ENCODE results near the gene SH3RF1. TPM values are rescaled to one million over a fixed set of nuclear protein-coding genes. Genes with fewer than 3 reads are reported as not detected.

SH3RF1 gene
- total RNA-seq, 1 experiment from 2014 or later: 59.5 TPM

GRCh38 chr4:169090484-169091215, 180.1 kb downstream of the SH3RF1 start:
- Histone ChIP-seq H3K9ac (ENCODE audit: low read length) (no peak overlapping the region), H3K79me2 (ENCODE audit: insufficient read depth, low read length) (no peaks in the 10 kb centered on the region), H3K27ac (ENCODE audit: low read depth, low read length) (no peak overlapping the region), H3K27me3 (ENCODE audit: insufficient read depth, low read length) (no peaks in the 10 kb centered on the region), H3K9me3 (ENCODE audit: control insufficient read depth in 1 of 2, insufficient read depth in 1 of 2, low read depth in 1 of 2, low read length in 2 of 2) (peaks cover 3 to 7% of the 10 kb centered on the region in 2 experiments; a peak in 1 of 4 replicates), H3K4me3 (replicated peaks in 1 of 2; ENCODE audit: low read depth in 1 of 2, low read length in 2 of 2) (no peak overlapping the region), H3K36me3 (ENCODE audit: control insufficient read depth in 1 of 2, insufficient read depth in 2 of 2, low read length in 2 of 2) (peaks cover 2 to 38% of the 10 kb centered on the region in 2 experiments; a peak in 2 of 4 replicates), H3K4me1 (ENCODE audit: control insufficient read depth in 1 of 2, insufficient read depth in 2 of 2, low read length in 2 of 2) (no peaks in the 10 kb centered on the region), H3K9me2 (ENCODE audit: insufficient read depth) (no peaks in the 10 kb centered on the region), H2AFZ (ENCODE audit: low read depth, low read length, poor library complexity, severe bottlenecking) (no peak overlapping the region), H4K20me1 (ENCODE audit: insufficient read depth) (no peaks in the 10 kb centered on the region), H3K4me2 (ENCODE audit: low read length) (no peak overlapping the region)
- RAD21 ChIA-PET (ENCODE audit: low non-redundant PET in 1 of 2, low total read pairs in 2 of 2, uncharacterized antibody in 2 of 2, unreplicated experiment in 2 of 2): no interaction called here
- TF ChIP-seq CBX3 (IDR thresholded peaks at IDR 0.05; ENCODE audit: low read depth) (peak; percentile 51; the same call in 1 of the 2 replicates), ATF3 (IDR thresholded peaks at IDR 0.05) (no peak)
- POLR2A ChIA-PET: no interaction called here
- intact Hi-C loops (cut with micrococcal nuclease): no loop called here
- DNase-seq (ENCODE audit: low read depth, low spot score): no peak
- no TSS peak for BruUV-seq (replicated peaks)
- ATAC-seq: no peak
- CTCF ChIA-PET: no interaction called here

GRCh38 chr4:169089004-169089403, 181.8 kb downstream of the SH3RF1 start:
- H3K4me3 ChIP-seq (replicated peaks in 1 of 2; ENCODE audit: low read depth in 1 of 2, low read length in 2 of 2): no peak overlapping the region
- H3K4me1 ChIP-seq (ENCODE audit: control insufficient read depth in 1 of 2, insufficient read depth in 2 of 2, low read length in 2 of 2): no peaks in the 10 kb centered on the region
- no peak overlapping the region for H2AFZ ChIP-seq (ENCODE audit: low read depth, low read length, poor library complexity, severe bottlenecking)
- no peak for DNase-seq (ENCODE audit: low read depth, low spot score)
- H4K20me1 ChIP-seq (ENCODE audit: insufficient read depth): no peaks in the 10 kb centered on the region
- H3K79me2 ChIP-seq (ENCODE audit: insufficient read depth, low read length): no peaks in the 10 kb centered on the region
- no peaks in the 10 kb centered on the region for H3K27me3 ChIP-seq (ENCODE audit: insufficient read depth, low read length)
- no TSS peak for BruUV-seq (replicated peaks)
- ChIA-PET CTCF (no interaction called here), POLR2A (no interaction called here), RAD21 (ENCODE audit: low non-redundant PET in 1 of 2, low total read pairs in 2 of 2, uncharacterized antibody in 2 of 2, unreplicated experiment in 2 of 2) (no interaction called here)
- no peak overlapping the region for H3K27ac ChIP-seq (ENCODE audit: low read depth, low read length)
- no peak for ATAC-seq
- peaks cover 3 to 7% of the 10 kb centered on the region in 2 experiments; a peak in 1 of 4 replicates for H3K9me3 ChIP-seq (ENCODE audit: control insufficient read depth in 1 of 2, insufficient read depth in 1 of 2, low read depth in 1 of 2, low read length in 2 of 2)
- H3K4me2 ChIP-seq (ENCODE audit: low read length): no peak overlapping the region
- no peak for TF ChIP-seq MAX (IDR thresholded peaks at IDR 0.05)
- no peak overlapping the region for H3K9ac ChIP-seq (ENCODE audit: low read length)
- no peaks in the 10 kb centered on the region for H3K9me2 ChIP-seq (ENCODE audit: insufficient read depth)
- H3K36me3 ChIP-seq (ENCODE audit: control insufficient read depth in 1 of 2, insufficient read depth in 2 of 2, low read length in 2 of 2): peaks cover 0 to 29% of the 10 kb centered on the region in 2 experiments; a peak in 2 of 4 replicates
- intact Hi-C loops (cut with micrococcal nuclease): no loop called here
